Vagina (tissue), 2 donors: ENCODE results near the gene GOLGA6L4. TPM values are rescaled to one million over a fixed set of nuclear protein-coding genes. Genes with fewer than 3 reads are reported as not detected.
"Not testable (repeated sequence)": the region's sequence is repeated elsewhere in the genome, so short reads cannot be mapped to it uniquely, and the experiment has no call there.

ENCODE experiments used
- DNase-seq, 2 donors: peaks; one replicate each; pipeline ENCODE4 v3.0.0-alpha.2; 2017; ENCODE audit errors: extremely low spot score in 2 of 2
- H3K27ac ChIP-seq: fragments of 200-600 bp; sonication (generic); one replicate; pipeline ENCODE4 v1.5.1; 2019
- H3K27me3 ChIP-seq: fragments of 200-600 bp; sonication (generic); one replicate; pipeline ENCODE4 v1.5.1; 2019
- H3K36me3 ChIP-seq, 2 donors: fragments of 200-600 bp; sonication (generic); one replicate each; pipeline ENCODE4 v1.5.1; 2017 to 2019
- H3K4me1 ChIP-seq: fragments of 200-600 bp; sonication (generic); one replicate; pipeline ENCODE4 v1.5.1; 2019
- H3K4me3 ChIP-seq, 2 donors: fragments of 200-600 bp; sonication (generic); 1 replicate in 1 of 2; 2 replicates in 1 of 2; pipeline ENCODE4 v1.5.1; 2016 to 2019
- H3K9me3 ChIP-seq: fragments of 200-600 bp; sonication (generic); one replicate; pipeline ENCODE4 v1.5.1; 2019
- intact Hi-C: fragments of 100-400 bp; cut with DNase I; formaldehyde crosslinking; loops from one replicate; pipeline ENCODE4 v1.15.1; 2023
- small RNA-seq: library from RNA; depleted of rRNA; stranded (forward); fragments of <200 nt; gene quantifications from one replicate; pipeline ENCODE3, GENCODE V24; 2016
- total RNA-seq: library from RNA; depleted of rRNA; stranded (reverse); fragments of >200 nt; gene quantifications from one replicate; pipeline ENCODE4 v1.2.3, GENCODE V29; 2016

The GOLGA6L4 gene, protein sequence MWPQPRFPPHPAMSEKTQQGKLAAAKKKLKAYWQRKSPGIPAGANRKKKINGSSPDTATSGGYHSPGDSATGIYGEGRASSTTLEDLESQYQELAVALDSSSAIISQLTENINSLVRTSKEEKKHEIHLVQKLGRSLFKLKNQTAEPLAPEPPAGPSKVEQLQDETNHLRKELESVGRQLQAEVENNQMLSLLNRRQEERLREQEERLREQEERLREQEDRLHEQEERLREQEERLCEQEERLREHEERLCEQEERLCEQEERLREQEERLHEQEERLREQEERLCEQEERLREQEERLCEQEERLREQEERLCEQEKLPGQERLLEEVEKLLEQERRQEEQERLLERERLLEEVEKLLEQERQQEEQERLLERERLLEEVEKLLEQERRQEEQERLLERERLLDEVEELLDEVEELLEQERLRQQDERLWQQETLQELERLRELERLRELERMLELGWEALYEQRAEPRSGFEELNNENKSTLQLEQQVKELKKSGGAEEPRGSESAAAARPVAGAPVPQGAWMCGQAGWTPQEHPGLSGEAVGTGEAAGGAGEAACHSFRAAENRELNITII
- 5.9 TPM for total RNA-seq

DNA sequence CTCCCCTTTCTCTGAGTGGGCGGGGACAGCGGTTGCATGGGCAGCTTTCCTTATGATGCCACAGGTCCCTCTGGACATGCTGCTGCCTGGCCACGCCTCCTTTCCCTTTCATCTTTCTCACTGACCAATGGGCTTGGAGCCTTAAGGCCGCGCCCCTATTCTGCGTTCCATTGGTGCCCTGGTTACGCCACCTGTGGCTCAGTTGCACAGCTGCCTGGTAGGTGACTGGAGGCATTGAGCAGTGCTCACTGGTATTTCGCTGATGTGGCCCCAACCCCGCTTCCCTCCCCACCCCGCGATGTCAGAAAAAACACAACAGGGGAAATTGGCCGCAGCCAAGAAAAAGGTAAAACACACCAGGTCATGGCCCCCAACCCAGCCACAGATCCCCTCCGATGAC lies at the start of gene GOLGA6L4:
TSS of gene GOLGA6L4 (plus strand) at position 201 of the 400 bp plus-strand sequence. CDS start at position 263, 62 bp downstream.
- intact Hi-C loops, H3K4me3 ChIP-seq, H3K4me1 ChIP-seq, H3K27me3 ChIP-seq, H3K36me3 ChIP-seq, H3K27ac ChIP-seq, DNase-seq, H3K9me3 ChIP-seq: not testable (repeated sequence)

DNA sequence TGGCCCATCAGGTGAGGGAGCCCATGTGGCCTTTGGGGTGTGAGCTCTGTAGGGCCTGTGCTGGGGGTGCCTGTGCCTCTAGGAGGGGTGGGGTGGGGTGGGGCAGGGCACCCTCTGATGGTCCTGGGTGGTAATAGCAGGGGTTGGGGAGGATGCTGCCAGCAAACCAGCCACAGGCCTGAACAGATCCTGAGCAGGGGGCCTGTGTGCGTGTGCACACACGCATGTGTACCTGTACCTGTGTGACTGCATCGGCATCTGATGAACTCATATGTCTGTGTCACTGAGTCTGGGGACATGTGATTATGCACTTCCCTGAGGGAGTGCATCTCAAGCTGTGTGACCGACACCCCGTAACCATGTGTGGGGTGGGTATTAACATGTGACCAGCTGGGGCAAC lies 42.6 kb upstream of the GOLGA6L4 start:
- H3K27me3 ChIP-seq, H3K9me3 ChIP-seq, intact Hi-C loops, H3K36me3 ChIP-seq, H3K27ac ChIP-seq, H3K4me1 ChIP-seq, H3K4me3 ChIP-seq, DNase-seq: not testable (repeated sequence)

DNA sequence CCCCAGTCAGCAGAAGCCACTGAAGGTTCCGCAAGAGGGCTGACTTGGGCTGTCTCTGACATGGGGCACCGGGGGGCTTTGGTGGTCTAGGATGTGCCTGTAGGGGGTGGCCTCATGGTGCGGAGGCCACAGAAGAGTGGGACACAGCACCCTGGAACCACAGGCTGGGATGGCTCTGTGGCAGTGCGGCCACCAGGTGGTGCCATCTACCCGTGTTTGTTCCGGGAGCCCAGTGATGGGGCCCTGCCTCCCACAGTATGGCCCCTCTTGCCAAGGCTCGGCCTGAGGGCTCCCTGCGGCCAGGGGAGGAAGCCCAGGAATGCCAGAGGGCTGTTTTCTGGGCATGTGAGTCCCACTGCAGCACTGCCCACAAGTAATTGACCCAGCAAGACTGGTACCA lies 40.0 kb upstream of the GOLGA6L4 start:
- H3K27me3 ChIP-seq, H3K9me3 ChIP-seq, H3K4me1 ChIP-seq, DNase-seq, H3K27ac ChIP-seq, H3K4me3 ChIP-seq, H3K36me3 ChIP-seq, intact Hi-C loops: not testable (repeated sequence)

GRCh38 chr15:84196530-84197188 lies 38.9 kb upstream of the GOLGA6L4 start:
- H3K27me3 ChIP-seq, H3K4me3 ChIP-seq, H3K4me1 ChIP-seq, H3K36me3 ChIP-seq, DNase-seq, intact Hi-C loops, H3K27ac ChIP-seq, H3K9me3 ChIP-seq: not testable (repeated sequence)

- H3K4me3 ChIP-seq, DNase-seq, intact Hi-C loops: not testable (repeated sequence)
These were observed 35.7 kb upstream of the GOLGA6L4 start for GRCh38 chr15:84199865-84200264.

DNA sequence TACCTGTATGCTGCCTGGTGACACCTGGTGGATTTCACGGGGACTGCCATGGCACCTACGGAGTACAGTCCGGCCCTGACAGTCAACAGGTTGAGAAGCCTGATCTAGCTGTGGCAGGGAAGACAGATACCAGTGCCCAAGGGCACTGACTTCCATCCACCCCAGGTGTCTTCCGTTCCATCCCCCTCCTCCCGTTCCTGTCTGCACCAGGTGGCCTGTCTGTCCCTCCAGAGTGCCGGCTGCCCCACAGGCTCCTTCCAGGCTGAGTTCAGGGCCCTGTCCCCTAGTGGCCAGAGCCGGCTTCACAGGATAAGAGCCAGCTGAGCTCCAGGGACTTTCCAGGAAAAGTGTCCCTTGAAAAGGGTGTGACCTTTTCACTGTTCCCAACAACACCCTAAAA lies 10.9 kb downstream of the GOLGA6L4 start:
- intact Hi-C loops, H3K27ac ChIP-seq, H3K4me3 ChIP-seq, H3K27me3 ChIP-seq, H3K4me1 ChIP-seq, H3K9me3 ChIP-seq, DNase-seq, H3K36me3 ChIP-seq: not testable (repeated sequence)

More at GRCh38 chr15:84199865-84200264, 35.7 kb upstream of the GOLGA6L4 start:
- not testable (repeated sequence) for H3K9me3 ChIP-seq, H3K27ac ChIP-seq, H3K4me1 ChIP-seq, H3K27me3 ChIP-seq, H3K36me3 ChIP-seq

Small RNAs within 50 kb of the gene (small RNA-seq; reads per million reads assigned to genes)
- gene RN7SL331P (not detected), gene UBE2Q2P8 (not detected)
